VCaP (cell line): Measurements from ENCODE around the gene CDK13.

Source experiments
- H3K27ac ChIP-seq: fragments of 450-650 bp; 2 replicates; pipeline ENCODE4 v1.5.1; 2017
- TF ChIP-seq, protein P1 (sequence below): fragments of 450-650 bp; conservative IDR thresholded peaks from 2 replicates; pipeline ENCODE4 v1.5.1; 2017; ENCODE audit warnings: mild to moderate bottlenecking, moderate library complexity

CDK13 gene

DNA sequence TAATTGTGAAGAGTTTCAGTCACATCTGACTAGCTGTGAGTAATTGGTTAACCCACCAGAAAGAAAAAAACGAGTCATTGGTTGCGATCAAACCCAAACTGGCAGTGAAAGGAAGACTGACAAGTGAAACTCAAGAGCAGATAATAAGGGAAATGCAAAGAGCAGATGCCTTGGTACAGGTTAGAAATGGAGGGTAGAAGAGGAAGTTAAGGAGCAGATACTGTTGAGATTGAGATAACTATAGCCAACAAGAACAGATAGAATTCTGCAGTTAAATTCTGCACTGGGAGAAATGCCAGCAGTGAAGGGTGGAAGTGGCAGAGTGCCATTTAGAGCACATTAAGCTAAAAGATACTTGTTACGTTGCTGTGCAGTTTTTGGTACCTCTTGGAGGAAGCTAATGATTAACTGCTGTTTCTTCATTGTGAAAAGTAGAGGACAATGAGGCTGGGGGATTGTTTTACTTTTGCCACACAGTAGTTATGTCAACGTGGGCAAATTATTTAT is 65.8 kb downstream of the CDK13 start:
- H3K27ac ChIP-seq, result peak overlapping the region; percentile 63
- TF ChIP-seq, protein P1, sequence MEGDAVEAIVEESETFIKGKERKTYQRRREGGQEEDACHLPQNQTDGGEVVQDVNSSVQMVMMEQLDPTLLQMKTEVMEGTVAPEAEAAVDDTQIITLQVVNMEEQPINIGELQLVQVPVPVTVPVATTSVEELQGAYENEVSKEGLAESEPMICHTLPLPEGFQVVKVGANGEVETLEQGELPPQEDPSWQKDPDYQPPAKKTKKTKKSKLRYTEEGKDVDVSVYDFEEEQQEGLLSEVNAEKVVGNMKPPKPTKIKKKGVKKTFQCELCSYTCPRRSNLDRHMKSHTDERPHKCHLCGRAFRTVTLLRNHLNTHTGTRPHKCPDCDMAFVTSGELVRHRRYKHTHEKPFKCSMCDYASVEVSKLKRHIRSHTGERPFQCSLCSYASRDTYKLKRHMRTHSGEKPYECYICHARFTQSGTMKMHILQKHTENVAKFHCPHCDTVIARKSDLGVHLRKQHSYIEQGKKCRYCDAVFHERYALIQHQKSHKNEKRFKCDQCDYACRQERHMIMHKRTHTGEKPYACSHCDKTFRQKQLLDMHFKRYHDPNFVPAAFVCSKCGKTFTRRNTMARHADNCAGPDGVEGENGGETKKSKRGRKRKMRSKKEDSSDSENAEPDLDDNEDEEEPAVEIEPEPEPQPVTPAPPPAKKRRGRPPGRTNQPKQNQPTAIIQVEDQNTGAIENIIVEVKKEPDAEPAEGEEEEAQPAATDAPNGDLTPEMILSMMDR, result no peak

DNA sequence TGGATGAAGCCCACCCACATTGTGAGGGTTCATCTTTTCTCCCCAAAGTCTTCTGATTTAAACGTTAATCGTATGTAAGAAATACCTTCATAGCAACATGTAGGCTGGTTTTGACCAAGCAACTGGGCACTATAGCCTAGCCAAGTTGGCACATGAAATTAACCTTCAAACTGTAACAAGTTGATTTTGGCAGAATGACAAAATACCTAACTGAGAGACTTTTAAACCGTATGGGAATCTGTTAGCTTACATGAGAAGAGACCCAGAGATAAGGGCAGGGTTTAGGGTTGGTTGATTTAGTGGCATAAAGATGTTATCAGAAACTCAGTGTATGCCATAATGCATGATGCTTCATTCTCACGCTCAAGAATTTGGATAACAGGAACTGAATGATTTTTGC is 69.5 kb downstream of the CDK13 start:
- TF ChIP-seq, protein P1, result no peak
- H3K27ac ChIP-seq, result no peak overlapping the region

GRCh38 chr7:40024048-40024447 is 74.0 kb downstream of the CDK13 start:
- H3K27ac ChIP-seq, result no peak overlapping the region
- TF ChIP-seq, protein P1, result no peak

- TF ChIP-seq, protein P1, result no peak
- no peak overlapping the region for H3K27ac ChIP-seq
Measured at GRCh38 chr7:40024841-40025240, 74.8 kb downstream of the CDK13 start.

DNA sequence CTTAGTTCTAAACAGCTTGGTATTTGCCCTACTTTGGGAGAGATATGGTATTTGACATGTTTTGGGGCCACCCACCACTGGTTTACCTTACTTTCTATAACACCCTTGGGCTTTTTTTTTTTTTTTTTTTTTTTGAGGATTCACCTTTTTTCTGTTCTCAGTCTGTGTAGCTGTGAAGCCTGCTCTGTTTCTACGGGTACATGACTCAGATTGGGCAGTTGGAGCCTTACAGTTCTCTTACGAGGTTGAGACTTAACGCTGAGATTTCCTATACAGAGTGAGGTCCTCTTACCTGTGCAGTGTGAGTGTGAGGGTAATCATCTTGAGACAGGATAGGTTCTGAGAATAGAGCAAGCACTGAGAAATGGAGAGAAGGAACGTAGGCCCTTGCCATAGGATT is 77.5 kb downstream of the CDK13 start:
- TF ChIP-seq, protein P1, result no peak
- no peak overlapping the region for H3K27ac ChIP-seq

- TF ChIP-seq, protein P1, result no peak
- no peak overlapping the region for H3K27ac ChIP-seq
Measured at GRCh38 chr7:40033826-40034225, 83.8 kb downstream of the CDK13 start.

DNA sequence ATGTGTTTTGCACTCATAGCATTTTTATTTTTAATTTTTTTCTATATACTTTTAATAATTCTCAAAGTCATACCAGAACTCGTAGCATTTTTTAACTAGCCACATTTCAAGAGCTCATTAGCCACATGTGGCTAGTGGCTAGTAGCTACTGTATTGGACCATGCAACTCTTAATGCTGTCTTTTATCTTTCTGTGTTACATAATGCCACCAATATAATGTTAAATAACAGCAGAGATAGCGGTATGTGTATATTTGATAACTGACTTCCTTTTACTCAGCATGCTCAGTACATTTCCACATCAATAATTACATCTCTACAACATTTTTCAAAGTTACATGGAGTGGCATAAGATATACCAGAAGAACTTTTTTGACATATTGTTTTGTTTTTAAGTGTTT is 91.4 kb downstream of the CDK13 start:
- H3K27ac ChIP-seq, result no peak overlapping the region
- TF ChIP-seq, protein P1, result no peak
